Esophagus mucosa (tissue), 1 donor: ENCODE results near the gene MID2. TPM values are rescaled to one million over a fixed set of nuclear protein-coding genes. Genes with fewer than 3 reads are reported as not detected.
"Not testable (repeated sequence)": the region's sequence is repeated elsewhere in the genome, so short reads cannot be mapped to it uniquely, and the experiment has no call there.

Experiments used
- ATAC-seq: fragments of 200-7000 bp; cut with Tn5 transposase; one replicate; pipeline ENCODE4 v1.9.1; 2020
- total RNA-seq: library from RNA; stranded (reverse); gene quantifications from one replicate; pipeline ENCODE4 v1.2.4, GENCODE V29; 2023
- donor health status: DM: yes; HTN: yes; CAD: no.

Gene MID2
- total RNA-seq, 1 donor from 2014 or later: 17.8 TPM

DNA sequence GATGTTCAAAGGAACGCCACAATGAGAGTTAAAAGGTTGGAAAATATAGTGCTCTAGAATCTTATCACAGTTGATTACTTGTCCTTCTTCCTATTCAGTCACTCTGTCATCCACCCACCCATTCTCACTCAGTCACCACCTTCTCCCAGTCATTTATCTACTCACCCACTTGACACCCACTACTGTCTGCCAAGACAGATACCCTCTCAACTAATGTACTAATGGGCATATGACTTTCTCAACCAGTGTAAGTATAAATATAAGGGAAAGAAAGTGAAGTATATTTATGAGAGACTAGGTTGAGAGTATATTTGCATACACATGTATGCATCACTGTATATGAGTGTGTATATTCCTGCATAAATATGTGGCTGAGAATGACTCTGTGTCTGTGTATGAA, 20.0 kb downstream of the MID2 start:
- no peak for ATAC-seq

GRCh38 chrX:107848591-107848990, 22.9 kb downstream of the MID2 start:
- no peak for ATAC-seq

- no peak for ATAC-seq
Observed at GRCh38 chrX:107849747-107850421, 24.2 kb downstream of the MID2 start.

DNA sequence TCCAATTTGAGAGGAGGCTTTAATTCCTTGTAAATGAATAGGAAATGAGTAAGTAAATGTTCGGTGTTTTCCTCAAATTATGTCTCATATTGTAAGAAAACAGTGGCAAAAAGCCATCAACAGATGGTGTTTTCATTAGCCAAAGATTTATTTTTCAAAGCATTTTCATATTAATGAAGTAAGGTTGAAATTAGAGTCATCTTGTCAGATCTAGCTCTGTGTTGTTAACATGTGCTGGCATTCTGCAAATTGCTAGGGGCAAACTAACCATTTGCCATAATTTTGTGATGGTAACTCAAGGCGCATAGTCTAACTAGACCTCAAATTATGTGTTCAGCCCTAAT, 24.7 kb downstream of the MID2 start:
- ATAC-seq: no peak

DNA sequence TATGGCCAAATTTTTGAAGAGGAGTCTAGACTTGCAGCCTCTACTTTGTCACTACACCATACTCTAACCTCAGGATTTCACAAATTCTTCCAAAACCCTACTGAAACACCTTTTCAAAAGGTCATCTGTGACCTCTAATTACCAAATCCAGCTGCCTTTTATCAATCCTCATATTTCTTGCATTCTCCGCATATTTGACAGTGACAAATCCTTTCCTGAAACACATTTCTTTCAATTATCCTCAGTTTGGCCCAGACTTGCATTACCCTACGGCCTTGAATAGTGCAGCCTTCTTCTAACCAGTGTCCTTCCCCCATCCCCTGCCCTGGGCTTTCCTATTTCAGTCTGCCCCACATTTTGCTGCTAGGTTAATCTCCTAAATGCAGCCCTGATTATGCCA, 25.5 kb downstream of the MID2 start:
- ATAC-seq: no peak

DNA sequence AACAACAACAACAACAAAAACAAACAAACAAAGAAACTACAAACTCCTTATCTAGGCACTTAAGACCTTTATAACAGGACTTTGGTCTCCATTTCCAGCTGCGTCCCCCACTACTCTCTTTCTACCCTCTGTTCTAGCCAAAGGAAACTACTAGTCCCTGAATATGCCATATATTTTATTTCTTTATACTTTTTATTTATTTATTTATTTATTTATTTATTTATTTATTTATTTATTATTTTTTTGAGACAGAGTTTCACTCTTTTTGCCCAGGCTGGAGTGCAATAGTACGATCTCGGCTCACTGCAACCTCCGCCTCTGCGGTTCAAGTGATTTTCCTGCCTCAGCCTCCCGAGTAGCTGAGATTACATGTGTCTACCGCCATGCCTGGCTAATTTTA, 26.0 kb downstream of the MID2 start:
- ATAC-seq: not testable (repeated sequence)

DNA sequence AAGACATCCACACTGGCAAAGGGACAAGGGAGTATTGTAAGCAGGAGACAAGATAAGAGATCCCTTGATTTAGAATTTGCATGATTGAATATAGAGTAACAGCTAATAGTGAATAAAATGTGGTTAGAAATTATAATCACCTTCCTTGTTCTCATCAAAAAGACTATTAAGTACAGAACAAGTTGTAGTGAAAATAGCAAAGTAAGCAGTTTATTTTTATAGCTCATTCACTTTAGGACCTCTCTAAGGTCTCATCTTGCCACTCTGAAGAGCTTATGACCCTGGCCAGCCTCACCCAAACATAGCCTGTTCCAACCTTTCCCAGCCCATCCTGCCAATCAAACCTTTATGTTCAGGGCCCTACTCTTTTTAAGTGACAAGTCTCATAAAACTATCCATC, 30.6 kb downstream of the MID2 start:
- no peak for ATAC-seq

DNA sequence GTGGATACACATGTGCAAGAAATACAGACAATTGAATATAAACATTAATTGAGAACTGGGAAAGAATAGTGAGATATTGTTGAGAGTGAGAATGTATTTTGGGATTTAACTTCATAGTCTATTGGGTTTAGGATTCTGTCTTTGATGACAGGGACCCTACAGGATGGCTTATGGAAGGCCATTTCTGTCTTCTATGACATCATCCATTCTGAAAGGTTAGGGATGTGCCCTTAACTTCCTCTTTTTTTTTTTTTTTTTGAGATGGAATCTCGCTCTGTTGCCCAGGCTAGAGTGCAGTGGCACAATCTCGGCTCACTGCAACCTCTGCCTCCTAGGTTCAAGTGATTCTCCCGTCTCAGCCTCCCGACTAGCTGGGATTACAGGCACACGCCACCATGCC, 31.4 kb downstream of the MID2 start:
- not testable (repeated sequence) for ATAC-seq

GRCh38 chrX:107857837-107858236, 32.2 kb downstream of the MID2 start:
- ATAC-seq: no peak

DNA sequence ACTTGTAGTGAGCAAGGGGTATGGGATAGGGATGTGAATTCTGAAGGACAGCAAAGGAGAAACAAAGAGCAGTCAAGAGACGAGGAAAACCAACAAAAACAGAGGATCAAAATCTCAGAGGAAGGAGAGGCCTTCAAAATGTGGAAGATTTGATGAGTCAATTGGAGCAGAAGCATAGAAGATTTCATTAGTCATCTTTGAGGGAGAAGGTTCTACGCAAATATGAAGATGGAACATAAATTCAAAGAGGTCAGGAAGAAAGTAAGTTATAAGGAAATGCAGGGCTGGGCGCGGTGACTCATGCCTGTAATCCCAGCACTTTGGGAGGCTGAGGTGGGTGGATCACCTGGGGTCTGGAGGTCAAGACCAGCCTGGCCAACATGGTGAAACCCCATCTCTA, 35.4 kb downstream of the MID2 start:
- ATAC-seq: no peak

DNA sequence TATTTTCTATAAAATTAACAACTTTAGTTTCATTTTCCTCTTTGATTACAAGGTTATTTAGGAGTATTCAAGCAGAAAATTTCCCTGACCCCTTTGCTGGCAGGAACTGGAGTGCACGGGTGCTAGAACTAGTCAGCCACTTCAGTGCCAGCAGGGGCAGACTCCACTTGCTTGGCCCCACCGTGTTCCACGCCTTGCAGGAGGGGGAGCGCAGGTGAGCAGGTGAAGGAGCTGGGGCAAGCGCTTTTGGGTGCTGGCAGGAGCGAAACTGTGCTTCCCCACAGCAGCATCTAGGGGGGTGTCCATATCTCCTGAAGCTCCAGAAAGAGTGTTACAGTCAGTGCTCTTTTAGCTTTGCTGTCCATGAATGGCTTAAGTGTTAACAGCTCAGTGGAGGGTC, 45.5 kb downstream of the MID2 start:
- no peak for ATAC-seq

DNA sequence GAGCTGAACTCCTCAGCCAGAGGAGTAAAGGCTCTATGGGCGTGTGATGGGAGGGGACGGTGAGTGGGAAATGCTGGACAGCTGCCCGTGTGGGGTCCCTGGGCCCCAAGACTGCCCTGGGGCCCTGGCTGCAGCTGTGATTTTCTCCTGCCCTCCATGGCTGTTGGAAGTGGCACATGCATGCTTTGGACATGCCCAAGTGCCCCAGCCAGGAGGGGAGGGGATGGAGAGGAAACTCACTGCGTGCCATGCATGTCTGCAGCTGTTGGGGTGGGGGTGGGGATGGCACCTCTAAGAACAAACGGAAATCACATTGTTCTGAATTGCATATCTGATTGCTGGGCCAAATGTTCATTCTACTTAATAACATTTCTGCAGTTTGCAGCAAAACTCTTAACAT, 52.4 kb downstream of the MID2 start:
- ATAC-seq: no peak

DNA sequence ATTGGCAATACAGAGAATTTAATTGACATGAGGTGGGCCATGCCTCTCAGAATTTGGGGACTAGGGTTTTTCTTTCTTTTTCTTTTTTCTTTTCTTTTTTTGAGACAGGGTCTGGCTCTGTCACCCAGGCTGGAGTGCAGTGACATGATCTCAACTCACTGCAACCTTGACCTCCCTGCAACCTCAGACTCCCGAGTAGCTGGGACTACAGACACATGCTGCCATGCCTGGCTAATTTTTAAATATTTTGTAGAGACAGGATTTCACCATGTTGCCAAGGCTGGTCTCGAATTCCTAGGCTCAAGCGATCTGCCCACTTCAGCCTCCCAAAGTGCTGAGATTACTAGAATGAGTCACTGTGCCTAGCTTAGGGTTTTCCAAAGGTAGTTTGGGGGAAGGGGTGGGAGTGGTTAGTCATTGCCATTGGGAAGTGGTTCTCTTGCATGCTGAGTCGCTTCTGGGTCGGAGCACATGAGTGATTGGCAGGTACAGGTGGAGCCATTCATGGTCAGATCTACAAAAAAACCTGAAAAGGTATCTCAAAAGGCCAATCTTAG, 54.5 kb downstream of the MID2 start:
- ATAC-seq: no peak

DNA sequence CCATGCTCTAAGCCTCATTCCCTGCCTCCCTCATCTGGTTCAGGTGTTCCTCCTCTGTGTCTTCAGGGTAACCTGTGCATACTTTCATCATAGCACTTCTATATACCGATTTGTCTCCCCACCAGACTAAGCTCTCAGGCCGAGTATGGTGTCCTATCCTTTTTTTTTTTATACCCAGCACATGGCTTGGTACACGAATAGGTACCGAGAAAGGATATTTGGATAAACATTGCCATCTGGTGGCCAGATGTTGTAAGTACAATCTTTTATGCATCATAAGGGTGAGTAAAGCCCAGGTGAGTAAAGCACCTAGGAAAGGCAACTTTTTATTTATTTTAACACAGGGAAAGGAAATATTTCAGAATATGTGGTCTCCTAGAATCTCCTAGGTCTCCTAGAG, 68.4 kb downstream of the MID2 start:
- ATAC-seq: peak; percentile 80

DNA sequence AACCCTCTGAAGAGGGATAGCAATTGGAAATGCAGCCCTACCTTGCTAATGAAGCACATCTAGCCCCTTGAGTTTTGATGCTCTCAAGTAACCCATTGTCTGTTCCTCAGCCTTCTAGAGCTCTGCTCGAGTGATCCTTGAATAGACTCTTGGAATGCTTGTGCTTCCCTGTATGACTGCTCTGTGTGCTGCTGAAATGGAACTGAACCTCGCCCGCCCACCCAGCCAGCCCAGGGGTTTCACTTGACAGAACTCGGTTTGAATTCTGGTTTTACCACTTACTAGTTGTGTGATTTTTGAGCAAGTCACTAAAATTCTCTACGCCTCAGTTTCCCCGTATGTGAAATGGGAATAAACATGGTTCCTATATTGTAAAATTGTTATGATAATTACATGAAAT, 77.1 kb downstream of the MID2 start:
- no peak for ATAC-seq

- no peak for ATAC-seq
Observed at GRCh38 chrX:107905366-107905765, 79.7 kb downstream of the MID2 start.

DNA sequence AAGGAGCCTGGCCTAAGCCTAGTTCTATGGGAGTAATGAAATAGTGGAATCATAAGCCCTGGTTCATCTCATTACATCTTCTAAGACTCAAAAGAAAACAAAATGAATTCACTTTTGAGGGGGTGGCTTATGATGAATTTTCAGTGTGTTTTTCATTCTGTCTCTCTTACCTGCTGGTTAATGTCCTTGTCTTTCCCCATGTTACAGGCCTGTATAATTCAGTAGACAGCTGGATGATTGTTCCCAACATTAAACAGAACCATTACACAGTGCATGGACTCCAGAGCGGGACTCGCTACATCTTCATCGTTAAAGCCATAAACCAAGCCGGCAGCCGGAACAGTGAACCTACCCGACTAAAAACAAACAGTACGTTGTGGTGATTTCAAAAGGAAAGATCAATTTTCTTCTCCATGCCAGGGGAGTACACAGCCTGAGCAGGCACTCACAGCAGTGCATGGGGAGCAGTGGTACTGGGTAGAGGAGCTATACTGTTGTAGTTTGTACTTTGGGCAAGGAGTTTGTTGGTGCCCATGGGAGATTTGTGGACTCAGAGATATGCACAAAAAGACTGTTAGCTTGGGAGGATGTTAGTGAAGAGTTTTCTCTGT, 98.6 kb downstream of the MID2 start:
- no peak for ATAC-seq

DNA sequence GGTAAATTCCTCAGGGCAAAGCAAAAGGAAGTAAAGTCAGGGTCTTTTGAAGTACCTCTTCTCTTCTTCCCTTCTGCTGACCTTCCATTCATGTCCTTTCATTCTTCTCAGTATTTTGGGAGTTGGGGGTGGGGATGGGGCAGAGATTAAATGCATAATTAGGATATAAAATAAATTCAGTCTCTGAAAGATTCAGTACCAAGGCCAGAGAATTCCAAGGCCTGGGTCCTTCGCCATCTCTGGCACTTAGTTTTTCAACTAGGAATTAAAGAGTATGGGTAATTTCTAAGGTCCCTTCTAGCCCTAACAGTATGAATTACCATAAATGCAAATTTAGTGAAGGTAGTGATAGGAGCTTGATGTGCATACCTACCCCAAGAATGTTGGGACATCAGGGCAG, 108.6 kb downstream of the MID2 start:
- ATAC-seq: no peak

- ATAC-seq: peak; percentile 70
Observed at GRCh38 chrX:107935200-107935599, 109.5 kb downstream of the MID2 start.

DNA sequence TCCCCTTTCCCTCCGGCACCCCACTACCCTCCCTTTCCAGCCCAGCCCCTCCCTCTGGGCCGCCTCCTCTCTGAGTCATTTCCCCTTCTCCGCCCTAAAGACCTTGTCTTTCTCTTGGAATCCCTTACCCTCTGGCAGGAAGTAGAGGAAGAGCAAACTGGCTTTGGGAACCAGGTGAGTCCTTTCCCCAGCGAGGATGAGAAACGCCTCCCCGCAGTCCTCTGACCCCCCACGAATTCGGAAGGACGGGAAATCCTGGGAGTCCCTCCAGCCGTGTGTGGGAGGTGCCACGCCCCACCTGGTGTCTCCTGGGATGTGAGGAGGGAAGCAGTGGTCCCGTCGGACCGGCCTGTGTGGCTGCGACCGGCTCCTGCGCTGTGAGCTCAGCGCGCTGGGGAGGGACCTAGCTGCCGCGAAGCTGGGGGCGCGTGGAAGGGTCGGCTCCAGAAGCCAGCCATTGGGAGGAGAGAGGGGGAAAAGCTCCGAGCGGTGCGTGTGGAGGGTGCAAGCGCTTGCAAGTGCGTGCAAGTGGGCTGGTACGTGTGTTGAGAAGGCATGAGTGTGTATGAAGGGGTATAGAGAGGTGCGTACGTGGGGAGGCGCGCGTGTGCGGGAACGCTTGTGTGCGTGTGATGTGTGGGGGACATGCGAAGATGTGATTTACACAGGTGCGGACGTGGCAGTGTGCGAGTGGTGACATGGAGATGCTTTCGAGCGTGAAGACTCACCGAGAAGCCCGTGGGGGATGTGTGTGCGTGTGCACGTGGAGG, 110.2 kb downstream of the MID2 start:
- peak; percentile 76 for ATAC-seq

DNA sequence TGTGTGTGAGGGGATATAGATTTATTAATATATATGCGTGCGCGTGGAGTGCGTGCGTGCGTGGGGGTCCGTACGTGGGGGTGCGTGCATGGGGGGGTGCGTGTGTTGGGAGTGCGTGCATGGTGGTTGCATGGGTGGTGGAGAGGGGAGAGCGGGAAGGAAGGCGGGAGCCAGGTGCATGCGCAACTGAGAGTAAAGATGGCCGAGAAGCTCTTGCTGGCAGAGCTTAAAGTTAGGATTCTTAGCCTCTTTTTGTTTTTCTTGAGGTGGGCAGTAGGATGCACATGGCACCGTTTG, 110.7 kb downstream of the MID2 start:
- no peak for ATAC-seq

- no peak for ATAC-seq
Observed at GRCh38 chrX:107940095-107940494, 114.4 kb downstream of the MID2 start.

- ATAC-seq: not testable (repeated sequence)
Observed at GRCh38 chrX:107955337-107955736, 129.7 kb downstream of the MID2 start.

GRCh38 chrX:107968623-107969022, 143.0 kb downstream of the MID2 start:
- no peak for ATAC-seq
